ENCODE results near the gene NAV2.

Gene NAV2

DNA sequence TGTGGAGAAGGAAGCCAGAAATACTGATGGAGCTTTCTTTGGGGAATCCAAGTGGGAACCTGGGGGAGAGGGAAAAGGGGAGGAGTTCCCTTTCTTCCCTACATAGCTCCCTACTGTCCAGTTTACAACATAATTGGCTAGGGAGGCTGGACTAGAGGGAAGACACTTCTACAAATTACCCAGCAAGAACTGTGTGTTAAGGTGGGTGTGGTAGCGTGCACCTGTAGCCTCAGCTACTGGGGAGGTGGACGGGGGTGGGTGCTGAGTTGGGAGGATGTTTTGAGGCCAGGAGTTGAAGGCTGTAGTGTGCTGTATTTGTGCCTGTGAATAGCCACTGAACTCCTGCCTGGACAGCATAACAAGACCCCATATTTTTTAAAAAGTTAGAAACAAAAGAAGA lies 74.0 kb downstream of the NAV2 start:
- in situ Hi-C loops (cut with HindIII; ENCODE audit: low sequenced_read_pairs): no loop called here
- H3K4me3 ChIP-seq (ENCODE audit: low read depth, low read length): no peak overlapping the region

DNA sequence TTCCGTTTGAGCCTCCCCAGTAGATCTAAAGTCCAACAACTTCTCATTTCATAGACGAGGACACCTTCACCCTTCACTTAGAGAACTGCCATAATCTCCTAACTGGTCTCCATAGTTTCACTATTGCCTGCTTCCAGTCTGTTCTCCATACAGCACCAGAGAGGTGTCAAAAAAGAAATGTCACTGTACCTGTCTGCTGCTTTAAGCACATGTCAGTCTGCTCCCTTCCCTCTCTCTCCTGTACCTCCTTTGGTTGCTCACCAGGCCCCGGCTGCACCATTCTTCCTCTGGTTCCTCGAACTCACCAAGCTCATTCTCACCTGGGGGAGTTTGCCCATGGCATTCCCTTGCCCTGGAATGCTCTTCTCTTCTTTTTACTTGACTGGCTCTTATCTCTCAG lies 75.8 kb downstream of the NAV2 start:
- DNase-seq (ENCODE audit: low read depth): no peak
- in situ Hi-C loops (cut with HindIII; ENCODE audit: low sequenced_read_pairs): no loop called here
- TF ChIP-seq CTCF (IDR thresholded peaks at IDR 0.05; ENCODE audit: low read depth, low read length, missing control alignments): no peak
- H3K4me3 ChIP-seq (ENCODE audit: low read depth, low read length): no peak overlapping the region

More for the DNA sequence above, 74.0 kb downstream of the NAV2 start:
- DNase-seq (ENCODE audit: low read depth): no peak
- no peak for TF ChIP-seq CTCF (IDR thresholded peaks at IDR 0.05; ENCODE audit: low read depth, low read length, missing control alignments)

DNA sequence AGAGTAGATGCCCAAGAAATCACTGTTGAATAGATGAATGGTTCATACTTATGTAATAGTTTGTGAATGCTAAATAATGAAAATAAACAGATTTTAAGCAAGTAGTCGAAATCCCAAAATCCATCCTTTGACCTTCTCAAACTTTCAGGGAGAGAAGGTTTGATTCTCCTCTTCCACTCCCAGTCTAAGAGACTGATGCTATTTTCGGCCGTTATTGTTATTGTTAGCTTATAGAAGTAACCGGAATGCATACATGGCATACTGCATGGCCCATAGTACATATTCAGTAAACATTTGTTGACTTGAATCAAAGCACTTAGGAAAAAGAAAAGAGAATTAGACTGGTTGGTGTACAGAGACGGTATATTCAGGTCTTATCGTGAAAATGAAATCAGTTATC lies 76.6 kb downstream of the NAV2 start:
- TF ChIP-seq CTCF (IDR thresholded peaks at IDR 0.05; ENCODE audit: low read depth, low read length, missing control alignments): no peak
- in situ Hi-C loops (cut with HindIII; ENCODE audit: low sequenced_read_pairs): no loop called here
- no peak overlapping the region for H3K4me3 ChIP-seq (ENCODE audit: low read depth, low read length)
- no peak for DNase-seq (ENCODE audit: low read depth)

- TF ChIP-seq CTCF (IDR thresholded peaks at IDR 0.05; ENCODE audit: low read depth, low read length, missing control alignments): no peak
- in situ Hi-C loops (cut with HindIII; ENCODE audit: low sequenced_read_pairs): no loop called here
- DNase-seq (ENCODE audit: low read depth): peak; percentile 72
Observed at GRCh38 chr11:19789835-19790710, 77.4 kb downstream of the NAV2 start.

GRCh38 chr11:19790831-19791552 lies 78.4 kb downstream of the NAV2 start:
- H3K4me3 ChIP-seq (ENCODE audit: low read depth, low read length): no peak overlapping the region

More at GRCh38 chr11:19789835-19790710, 77.4 kb downstream of the NAV2 start:
- no peak overlapping the region for H3K4me3 ChIP-seq (ENCODE audit: low read depth, low read length)

More at GRCh38 chr11:19790831-19791552, 78.4 kb downstream of the NAV2 start:
- TF ChIP-seq CTCF (IDR thresholded peaks at IDR 0.05; ENCODE audit: low read depth, low read length, missing control alignments): no peak
- DNase-seq (ENCODE audit: low read depth): no peak
- in situ Hi-C loops (cut with HindIII; ENCODE audit: low sequenced_read_pairs): no loop called here

Data from astrocyte of the cerebellum (primary cell).